Ascending aorta (tissue), 2 donors: Measurements from ENCODE around the gene BANF2. TPM values are rescaled to one million over a fixed set of nuclear protein-coding genes. Genes with fewer than 3 reads are reported as not detected.

Source experiments
- DNase-seq, 2 donors: peaks; one replicate each; pipeline ENCODE4 v3.0.0-alpha.2; 2019; ENCODE audit warnings: low spot score in 2 of 2
- H3K27ac ChIP-seq, 2 donors: fragments of 200-600 bp; sonication (generic); one replicate each; pipeline ENCODE4 v1.5.1; 2016 to 2017; ENCODE audit warnings: mild to moderate bottlenecking in 1 of 2
- H3K27me3 ChIP-seq: fragments of 200-600 bp; sonication (generic); one replicate; pipeline ENCODE4 v1.5.1; 2017
- H3K36me3 ChIP-seq, 2 donors: fragments of 200-600 bp; sonication (generic); one replicate each; pipeline ENCODE4 v1.5.1; 2016
- H3K4me1 ChIP-seq, 2 donors: fragments of 200-600 bp; sonication (generic); one replicate each; pipeline ENCODE4 v1.5.1; 2016 to 2017; ENCODE audit warnings: mild to moderate bottlenecking in 1 of 2
- H3K4me3 ChIP-seq, 2 donors: fragments of 200-600 bp; sonication (generic); one replicate each; pipeline ENCODE4 v1.5.1; 2016 to 2017; ENCODE audit warnings: mild to moderate bottlenecking in 1 of 2
- H3K9me3 ChIP-seq, 2 donors: fragments of 200-600 bp; sonication (generic); one replicate each; pipeline ENCODE4 v1.5.1; 2016
- CTCF ChIP-seq, 3 experiments: fragments of 200-600 bp in 2 of 3; fragments of 450-650 bp in 1 of 3; sonication (generic) in 2 of 3; IDR thresholded peaks; one replicate each; pipeline ENCODE4 v1.5.1; 2016 to 2019; ENCODE audit warnings: antibody characterized with exemption in 3 of 3, mild to moderate bottlenecking in 1 of 3, moderate library complexity in 1 of 3
- intact Hi-C: fragments of 100-400 bp; cut with DNase I; formaldehyde crosslinking; loops from one replicate; pipeline ENCODE4 v1.15.1; 2023
- total RNA-seq: library from RNA; depleted of rRNA; stranded (reverse); fragments of >200 nt; gene quantifications from one replicate; pipeline ENCODE4 v1.1.0, GENCODE V29; 2016

BANF2 gene
- total RNA-seq, 1 donor from 2014 or later: not detected

GRCh38 chr20:17681726-17682102 is 18.1 kb upstream of the BANF2 start:
- DNase-seq: no peak
- no peak for TF ChIP-seq CTCF (IDR thresholded peaks at IDR 0.05)
- Histone ChIP-seq H3K9me3 (no peaks in the 10 kb centered on the region), H3K4me3 (peak overlapping the region; percentile 90 to 93), H3K27ac (peak overlapping the region; percentile 95 to 97), H3K4me1 (peaks cover 4 to 16% of the 10 kb centered on the region in 2 donors), H3K27me3 (no peaks in the 10 kb centered on the region), H3K36me3 (peaks cover 4% of the 10 kb centered on the region in 2 donors)
- intact Hi-C loops: loop anchor here (1.0 to 10.0 kb wide), 11 partner anchors 111 to 1107 kb away; partner anchors contain the start of genes KAT14, KIF16B, MGME1 and PET117

GRCh38 chr20:17682103-17682888 is 17.5 kb upstream of the BANF2 start, which contains the start of gene RRBP1:
Gene RRBP1, minus strand, starts transcription at chr20:17682242. Its CDS starts 21,735 bp downstream, at chr20:17660507.
- H3K4me3 ChIP-seq: peak within 1 kb of the TSS; percentile 90 to 93
- peaks cover 3 to 4% of the 10 kb centered on the region in 2 donors for H3K36me3 ChIP-seq
- DNase-seq: peak; percentile 97 to 99
- TF ChIP-seq CTCF (IDR thresholded peaks at IDR 0.05): peak; percentile 60 to 77 (median 76)
- H3K4me1 ChIP-seq: peaks cover 4 to 12% of the 10 kb centered on the region in 2 donors
- peak within 1 kb of the TSS; percentile 95 to 97 for H3K27ac ChIP-seq
- no peaks in the 10 kb centered on the region for H3K27me3 ChIP-seq
- intact Hi-C loops: loop anchor here (1.0 to 10.0 kb wide), 9 partner anchors 110 to 1107 kb away; partner anchors contain the start of genes KAT14, KIF16B, MGME1 and PET117
- H3K9me3 ChIP-seq: no peaks in the 10 kb centered on the region

- peak overlapping the region; percentile 90 to 93 for H3K4me3 ChIP-seq
- H3K27ac ChIP-seq: peak overlapping the region; percentile 62 to 95
- intact Hi-C loops: loop anchor here (1.0 to 10.0 kb wide), 9 partner anchors 109 to 1108 kb away; partner anchors contain the start of genes KAT14, KIF16B, MGME1 and PET117
- H3K9me3 ChIP-seq: no peaks in the 10 kb centered on the region
- H3K36me3 ChIP-seq: no peaks in the 10 kb centered on the region
- TF ChIP-seq CTCF (IDR thresholded peaks at IDR 0.05): no peak
- no peak for DNase-seq
- peaks cover 4 to 10% of the 10 kb centered on the region in 2 donors for H3K4me1 ChIP-seq
- H3K27me3 ChIP-seq: no peaks in the 10 kb centered on the region
Observed at GRCh38 chr20:17682889-17683198, 16.9 kb upstream of the BANF2 start.

- Histone ChIP-seq H3K4me1 (peaks cover 4 to 10% of the 10 kb centered on the region in 2 donors), H3K9me3 (no peaks in the 10 kb centered on the region), H3K4me3 (peak overlapping the region in 1 of 2 donors; percentile 90), H3K27me3 (no peaks in the 10 kb centered on the region), H3K27ac (no peak overlapping the region), H3K36me3 (no peaks in the 10 kb centered on the region)
- intact Hi-C loops: loop anchor here (2.0 to 10.0 kb wide), 8 partner anchors 109 to 1109 kb away; partner anchors contain the start of genes KAT14, KIF16B, MGME1 and PET117
- DNase-seq: peak in 1 of 2 donors; percentile 38
- no peak for TF ChIP-seq CTCF (IDR thresholded peaks at IDR 0.05)
Observed at GRCh38 chr20:17683218-17684076, 16.3 kb upstream of the BANF2 start.

GRCh38 chr20:17684077-17684888 is 15.5 kb upstream of the BANF2 start:
- Histone ChIP-seq H3K27ac (no peak overlapping the region), H3K4me1 (peaks cover 4 to 10% of the 10 kb centered on the region in 2 donors), H3K9me3 (no peaks in the 10 kb centered on the region), H3K36me3 (no peaks in the 10 kb centered on the region), H3K27me3 (no peaks in the 10 kb centered on the region), H3K4me3 (no peak overlapping the region)
- no peak for TF ChIP-seq CTCF (IDR thresholded peaks at IDR 0.05)
- intact Hi-C loops: loop anchor here (5.0 to 10.0 kb wide), 6 partner anchors 108 to 1109 kb away; partner anchors contain the start of genes KAT14, KIF16B, PET117 and SMIM26
- DNase-seq: no peak
